Prostate gland (tissue), 2 donors: ENCODE data around the gene DRC1. TPM values are rescaled to one million over a fixed set of nuclear protein-coding genes. Genes with fewer than 3 reads are reported as not detected.

ENCODE experiments used
- DNase-seq: peaks from one replicate; pipeline ENCODE4 v3.0.0-alpha.2; 2019; ENCODE audit warnings: low spot score
- H3K27ac ChIP-seq, 2 donors: fragments of 200-600 bp; sonication (generic); 2 replicates each; pipeline ENCODE4 v1.5.1; 2017 to 2019
- H3K27me3 ChIP-seq: fragments of 200-600 bp; sonication (generic); replicated peaks from 2 replicates; pipeline ENCODE4 v1.5.1; 2019; ENCODE audit not compliant: insufficient read depth
- H3K36me3 ChIP-seq, 2 donors: fragments of 200-600 bp; sonication (generic); 1 replicate in 1 of 2; 2 replicates in 1 of 2; pipeline versions ENCODE4 v1.5.1 to v1.8.1; 2017 to 2019
- H3K4me1 ChIP-seq: fragments of 200-600 bp; sonication (generic); replicated peaks from 2 replicates; pipeline ENCODE4 v1.5.1; 2019
- H3K4me3 ChIP-seq, 2 donors: fragments of 200-600 bp; sonication (generic); 2 replicates each; pipeline ENCODE4 v1.5.1; 2017 to 2019
- H3K9me3 ChIP-seq: fragments of 200-600 bp; sonication (generic); 2 replicates; pipeline ENCODE4 v1.5.1; 2017
- CTCF ChIP-seq, 4 experiments: fragments of 200-600 bp in 2 of 4; fragments of 450-650 bp in 2 of 4; sonication (generic) in 2 of 4; IDR thresholded peaks; 1 replicate in 3 of 4; 2 replicates in 1 of 4; pipeline ENCODE4 v1.5.1; 2016 to 2019; ENCODE audit warnings: antibody characterized with exemption in 4 of 4, mild to moderate bottlenecking in 2 of 4, moderate library complexity in 2 of 4
- POLR2A ChIP-seq: fragments of 450-650 bp; IDR thresholded peaks from one replicate; pipeline ENCODE4 v1.6.1; 2016; ENCODE audit warnings: antibody characterized with exemption, mild to moderate bottlenecking
- POLR2AphosphoS5 ChIP-seq: sonication (generic); formaldehyde crosslinking; IDR thresholded peaks from one replicate; pipeline ENCODE4 v1.6.1; 2017; ENCODE audit warnings: antibody characterized with exemption
- WGBS: methylation state at CpG from one replicate; pipeline ENCODE4 v1.1.5; 2018; 5-methylcytosine and 5-hydroxymethylcytosine counted together
- intact Hi-C: fragments of 100-400 bp; cut with DNase I; formaldehyde crosslinking; loops from one replicate; pipeline ENCODE4 v1.14.2; 2022
- total RNA-seq, 2 donors: library from RNA; depleted of rRNA; stranded (reverse); fragments of >200 nt; gene quantifications; one replicate each; pipeline ENCODE4 v1.1.0, GENCODE V29; 2016

The DRC1 gene
- total RNA-seq, 2 donors from 2014 or later, result 3.8 TPM; not detected in 1

- no peak overlapping the region for H3K27ac ChIP-seq
- intact Hi-C loops, result no loop called here
- H3K36me3 ChIP-seq, result no peaks in the 10 kb centered on the region
- WGBS, result 2% methylated on average over 37 of the region's 41 CpGs
- no peaks in the 10 kb centered on the region for H3K4me1 ChIP-seq
- H3K9me3 ChIP-seq, result no peaks in the 10 kb centered on the region
- peak; percentile 40 for DNase-seq
- H3K4me3 ChIP-seq, result peak overlapping the region; percentile 30 to 32
- TF ChIP-seq CTCF (IDR thresholded peaks at IDR 0.05) (peak; percentile 47 to 82 (median 66)), POLR2AphosphoS5 (peak; percentile 40), POLR2A (no peak)
- H3K27me3 ChIP-seq, result no peaks in the 10 kb centered on the region
Observed at GRCh38 chr2:26503231-26503880, 101.6 kb downstream of the DRC1 start.

DNA sequence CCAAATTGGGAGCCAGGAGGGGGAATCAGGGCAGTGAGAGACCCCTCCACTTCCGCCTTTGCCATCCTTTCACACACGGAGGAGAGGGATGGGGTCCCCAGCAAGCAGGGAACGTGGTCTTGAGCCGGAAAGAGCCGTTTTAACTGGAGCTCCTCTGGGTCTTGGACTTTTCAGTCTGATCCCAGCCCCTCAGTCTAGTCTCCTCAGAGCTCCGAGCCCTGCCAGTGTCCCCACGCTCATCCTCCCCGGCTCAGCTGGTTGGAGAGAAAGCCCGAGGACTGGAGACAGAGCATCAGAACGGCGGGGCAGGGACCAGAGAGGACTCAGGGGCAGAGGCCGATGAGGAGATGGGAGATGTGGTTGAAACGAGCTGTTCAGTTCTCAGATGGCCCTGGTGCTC, 102.3 kb downstream of the DRC1 start:
- no peak for TF ChIP-seq CTCF (IDR thresholded peaks at IDR 0.05)
- TF ChIP-seq POLR2A, result no peak
- TF ChIP-seq POLR2AphosphoS5, result no peak
- Histone ChIP-seq H3K27me3 (no peaks in the 10 kb centered on the region), H3K9me3 (no peaks in the 10 kb centered on the region), H3K36me3 (no peaks in the 10 kb centered on the region), H3K4me3 (peak overlapping the region in 1 of 2 donors; percentile 32), H3K4me1 (no peaks in the 10 kb centered on the region), H3K27ac (no peak overlapping the region)
- DNase-seq, result no peak
- WGBS, result 59% methylated on average over 13 of the region's 13 CpGs
- intact Hi-C loops, result no loop called here

GRCh38 chr2:26506279-26506678, 104.6 kb downstream of the DRC1 start:
- H3K4me1 ChIP-seq, result no peaks in the 10 kb centered on the region
- WGBS, result 85% methylated on average over 4 of the region's 4 CpGs
- no peaks in the 10 kb centered on the region for H3K27me3 ChIP-seq
- TF ChIP-seq POLR2AphosphoS5, result no peak
- no peak for TF ChIP-seq POLR2A
- TF ChIP-seq CTCF (IDR thresholded peaks at IDR 0.05), result no peak
- no peaks in the 10 kb centered on the region for H3K36me3 ChIP-seq
- no peak for DNase-seq
- intact Hi-C loops, result no loop called here
- H3K9me3 ChIP-seq, result no peaks in the 10 kb centered on the region
- H3K4me3 ChIP-seq, result no peak overlapping the region
- no peak overlapping the region for H3K27ac ChIP-seq

Other genes starting within 250 kb of the DRC1 start
- 1 to 10 TPM; 3.5 TPM for gene GAREM2, start 228.8 kb upstream of the DRC1 start, total RNA-seq
- 100 to 1,000 TPM in 1 of 2 donors, 10 to 100 TPM in 1; 96.6 to 107 TPM for gene HADHA, start 157.3 kb upstream of the DRC1 start, total RNA-seq
- gene HADHB, start 157.0 kb upstream of the DRC1 start, total RNA-seq, result 100 to 1,000 TPM; 119 to 130 TPM
- 10 to 100 TPM; 14.4 to 15.6 TPM for gene SELENOI, start 55.8 kb upstream of the DRC1 start, total RNA-seq
- under 1 TPM in 1 of 2 donors, not detected in 1; 0.34 TPM for gene ADGRF3, start 55.1 kb upstream of the DRC1 start, total RNA-seq
- under 1 TPM in 1 of 2 donors, not detected in 1; 0.68 TPM for gene OTOF, start 76.2 kb downstream of the DRC1 start, total RNA-seq
- gene CIB4, start 239.4 kb downstream of the DRC1 start, total RNA-seq, result under 1 TPM in 1 of 2 donors, not detected in 1; 0.46 TPM